ENCODE data around the gene RAB25. TPM values are rescaled to one million over a fixed set of nuclear protein-coding genes. Genes with fewer than 3 reads are reported as not detected.

RAB25 gene
- total and polyA plus RNA-seq, 2 of the 13 experiments (the other 11 are each of a cell fraction or from before 2014, with no cell fraction given) = 0.20 to 0.22 TPM

GRCh38 chr1:156081180-156081916 is 20.4 kb downstream of the RAB25 start (continued):
- TF ChIP-seq, protein P1, sequence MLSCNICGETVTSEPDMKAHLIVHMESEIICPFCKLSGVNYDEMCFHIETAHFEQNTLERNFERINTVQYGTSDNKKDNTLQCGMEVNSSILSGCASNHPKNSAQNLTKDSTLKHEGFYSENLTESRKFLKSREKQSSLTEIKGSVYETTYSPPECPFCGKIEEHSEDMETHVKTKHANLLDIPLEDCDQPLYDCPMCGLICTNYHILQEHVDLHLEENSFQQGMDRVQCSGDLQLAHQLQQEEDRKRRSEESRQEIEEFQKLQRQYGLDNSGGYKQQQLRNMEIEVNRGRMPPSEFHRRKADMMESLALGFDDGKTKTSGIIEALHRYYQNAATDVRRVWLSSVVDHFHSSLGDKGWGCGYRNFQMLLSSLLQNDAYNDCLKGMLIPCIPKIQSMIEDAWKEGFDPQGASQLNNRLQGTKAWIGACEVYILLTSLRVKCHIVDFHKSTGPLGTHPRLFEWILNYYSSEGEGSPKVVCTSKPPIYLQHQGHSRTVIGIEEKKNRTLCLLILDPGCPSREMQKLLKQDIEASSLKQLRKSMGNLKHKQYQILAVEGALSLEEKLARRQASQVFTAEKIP (CRISPR knock-in tag; IDR thresholded peaks at IDR 0.05; ENCODE audit: borderline replicate concordance) = no peak
- TF ChIP-seq NFYC (CRISPR knock-in tag; IDR thresholded peaks at IDR 0.05) = no peak
- TF ChIP-seq NR1H2 (CRISPR knock-in tag; IDR thresholded peaks at IDR 0.05; ENCODE audit: borderline replicate concordance, low read depth) = 0 out of 2 replicates have a peak, but pooled peaks have one; percentile 29
- no peak for TF ChIP-seq MBD4 (IDR thresholded peaks at IDR 0.05; ENCODE audit: borderline replicate concordance, low read length)
- no peak for TF ChIP-seq ZSCAN12 (CRISPR knock-in tag; IDR thresholded peaks at IDR 0.05)
- TF ChIP-seq TCF12 (IDR thresholded peaks at IDR 0.05) = no peak
- TF ChIP-seq TCF12 (CRISPR knock-in tag; IDR thresholded peaks at IDR 0.05) = no peak
- no peak for TF ChIP-seq ZNF883 (CRISPR knock-in tag; IDR thresholded peaks at IDR 0.05; ENCODE audit: not compliant biosample characterization)
- TF ChIP-seq, protein P2, sequence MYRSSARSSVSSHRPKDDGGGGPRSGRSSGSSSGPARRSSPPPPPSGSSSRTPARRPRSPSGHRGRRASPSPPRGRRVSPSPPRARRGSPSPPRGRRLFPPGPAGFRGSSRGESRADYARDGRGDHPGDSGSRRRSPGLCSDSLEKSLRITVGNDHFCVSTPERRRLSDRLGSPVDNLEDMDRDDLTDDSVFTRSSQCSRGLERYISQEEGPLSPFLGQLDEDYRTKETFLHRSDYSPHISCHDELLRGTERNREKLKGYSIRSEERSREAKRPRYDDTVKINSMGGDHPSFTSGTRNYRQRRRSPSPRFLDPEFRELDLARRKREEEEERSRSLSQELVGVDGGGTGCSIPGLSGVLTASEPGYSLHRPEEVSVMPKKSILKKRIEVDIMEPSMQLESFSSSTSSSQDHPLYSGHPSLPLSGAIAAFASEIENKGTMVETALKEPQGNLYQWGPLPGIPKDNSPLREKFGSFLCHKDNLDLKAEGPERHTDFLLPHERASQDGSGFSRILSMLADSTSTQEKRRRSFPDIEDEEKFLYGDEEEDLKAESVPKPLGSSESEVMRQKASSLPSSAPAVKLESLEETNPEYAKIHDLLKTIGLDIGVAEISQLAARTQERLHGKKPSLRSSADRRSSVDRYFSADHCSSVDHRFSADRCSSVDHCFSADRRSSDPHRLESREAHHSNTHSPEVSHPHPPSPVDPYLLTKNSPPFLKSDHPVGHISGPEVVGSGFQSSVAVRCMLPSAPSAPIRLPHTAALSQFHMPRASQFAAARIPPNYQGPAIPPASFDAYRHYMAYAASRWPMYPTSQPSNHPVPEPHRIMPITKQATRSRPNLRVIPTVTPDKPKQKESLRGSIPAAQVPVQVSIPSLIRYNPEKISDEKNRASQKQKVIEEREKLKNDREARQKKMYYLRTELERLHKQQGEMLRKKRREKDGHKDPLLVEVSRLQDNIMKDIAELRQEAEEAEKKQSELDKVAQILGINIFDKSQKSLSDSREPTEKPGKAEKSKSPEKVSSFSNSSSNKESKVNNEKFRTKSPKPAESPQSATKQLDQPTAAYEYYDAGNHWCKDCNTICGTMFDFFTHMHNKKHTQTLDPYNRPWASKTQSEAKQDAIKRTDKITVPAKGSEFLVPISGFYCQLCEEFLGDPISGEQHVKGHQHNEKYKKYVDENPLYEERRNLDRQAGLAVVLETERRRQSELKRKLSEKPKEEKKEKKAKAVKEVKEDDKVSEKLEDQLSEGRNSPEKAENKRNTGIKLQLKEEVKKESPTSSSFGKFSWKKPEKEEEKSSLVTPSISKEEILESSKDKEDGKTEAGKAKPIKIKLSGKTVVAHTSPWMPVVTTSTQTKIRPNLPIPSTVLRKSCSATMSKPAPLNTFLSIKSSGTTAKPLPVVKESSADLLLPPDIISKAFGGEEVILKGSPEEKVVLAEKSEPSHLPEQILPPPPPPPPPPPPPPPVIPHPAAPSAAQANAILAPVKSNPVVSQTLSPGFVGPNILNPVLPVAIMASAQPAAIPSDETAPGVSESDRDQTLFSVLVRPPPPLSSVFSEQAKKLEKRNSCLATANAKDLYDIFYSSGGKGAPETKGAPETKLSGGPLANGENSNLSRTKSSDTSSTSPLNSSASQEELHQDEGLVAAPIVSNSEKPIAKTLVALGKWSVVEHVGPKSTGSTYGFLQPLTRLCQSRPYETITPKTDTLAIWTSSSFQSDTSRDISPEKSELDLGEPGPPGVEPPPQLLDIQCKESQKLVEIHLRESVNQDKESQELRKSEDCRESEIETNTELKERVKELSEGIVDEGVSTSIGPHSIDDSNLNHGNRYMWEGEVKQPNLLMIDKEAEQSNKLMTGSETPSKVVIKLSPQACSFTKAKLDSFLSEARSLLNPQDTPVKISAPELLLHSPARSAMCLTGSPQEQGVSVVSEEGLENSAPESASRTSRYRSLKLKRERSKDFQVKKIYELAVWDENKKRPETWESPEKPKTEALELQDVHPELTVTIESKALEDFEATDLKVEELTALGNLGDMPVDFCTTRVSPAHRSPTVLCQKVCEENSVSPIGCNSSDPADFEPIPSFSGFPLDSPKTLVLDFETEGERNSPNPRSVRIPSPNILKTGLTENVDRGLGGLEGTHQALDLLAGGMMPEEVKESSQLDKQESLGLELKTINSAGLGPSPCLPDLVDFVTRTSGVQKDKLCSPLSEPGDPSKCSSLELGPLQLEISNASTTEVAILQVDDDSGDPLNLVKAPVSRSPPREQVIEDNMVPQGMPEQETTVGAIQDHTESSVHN (CRISPR knock-in tag; IDR thresholded peaks at IDR 0.05) = no peak
- TF ChIP-seq, protein P3, sequence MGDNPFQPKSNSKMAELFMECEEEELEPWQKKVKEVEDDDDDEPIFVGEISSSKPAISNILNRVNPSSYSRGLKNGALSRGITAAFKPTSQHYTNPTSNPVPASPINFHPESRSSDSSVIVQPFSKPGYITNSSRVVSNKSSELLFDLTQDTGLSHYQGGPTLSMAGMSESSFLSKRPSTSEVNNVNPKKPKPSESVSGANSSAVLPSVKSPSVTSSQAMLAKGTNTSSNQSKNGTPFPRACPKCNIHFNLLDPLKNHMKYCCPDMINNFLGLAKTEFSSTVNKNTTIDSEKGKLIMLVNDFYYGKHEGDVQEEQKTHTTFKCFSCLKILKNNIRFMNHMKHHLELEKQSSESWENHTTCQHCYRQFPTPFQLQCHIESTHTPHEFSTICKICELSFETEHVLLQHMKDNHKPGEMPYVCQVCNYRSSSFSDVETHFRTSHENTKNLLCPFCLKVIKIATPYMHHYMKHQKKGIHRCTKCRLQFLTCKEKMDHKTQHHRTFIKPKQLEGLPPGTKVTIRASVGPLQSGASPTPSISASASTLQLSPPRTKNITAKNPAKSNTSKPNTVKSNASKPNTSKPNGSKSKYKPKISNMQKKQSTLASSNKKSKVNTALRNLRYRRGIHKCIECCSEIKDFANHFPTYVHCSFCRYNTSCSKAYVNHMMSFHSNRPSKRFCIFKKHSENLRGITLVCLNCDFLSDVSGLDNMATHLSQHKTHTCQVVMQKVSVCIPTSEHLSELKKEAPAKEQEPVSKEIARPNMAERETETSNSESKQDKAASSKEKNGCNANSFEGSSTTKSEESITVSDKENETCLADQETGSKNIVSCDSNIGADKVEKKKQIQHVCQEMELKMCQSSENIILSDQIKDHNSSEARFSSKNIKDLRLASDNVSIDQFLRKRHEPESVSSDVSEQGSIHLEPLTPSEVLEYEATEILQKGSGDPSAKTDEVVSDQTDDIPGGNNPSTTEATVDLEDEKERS (CRISPR knock-in tag; IDR thresholded peaks at IDR 0.05) = 0 out of 2 replicates have a peak, but pooled peaks have one; percentile 36
- TF ChIP-seq IKZF1 (IDR thresholded peaks at IDR 0.05) = no peak
- TF ChIP-seq ZNF121 (CRISPR knock-in tag; IDR thresholded peaks at IDR 0.05) = 0 out of 2 replicates have a peak, but pooled peaks have one; percentile 50
